ENCODE results near the gene ZBTB39.
"Not testable (repeated sequence)": the region's sequence is repeated elsewhere in the genome, so short reads cannot be mapped to it uniquely, and the experiment has no call there.

The ZBTB39 gene

GRCh38 chr12:56991319-56992246 is 14.8 kb downstream of the ZBTB39 start:
- no peaks in the 10 kb centered on the region for H3K36me3 ChIP-seq (ENCODE audit: control insufficient read depth, insufficient read depth, low read length)
- no peaks in the 10 kb centered on the region for H3K9me3 ChIP-seq (ENCODE audit: control insufficient read depth, low read length)
- no peak overlapping the region for H3K27ac ChIP-seq (ENCODE audit: insufficient read depth, low read depth, low read length, poor library complexity, severe bottlenecking)
- no peak overlapping the region for H3K4me3 ChIP-seq (ENCODE audit: insufficient read depth, low read depth, low read length)
- H3K4me1 ChIP-seq (ENCODE audit: control insufficient read depth, insufficient read depth, low read length), result no peaks in the 10 kb centered on the region
- H3K27me3 ChIP-seq (ENCODE audit: control insufficient read depth, insufficient read depth, low read length, poor library complexity, severe bottlenecking), result no peaks in the 10 kb centered on the region
- 92% methylated on average over 8 of the region's 8 CpGs for WGBS, 2 experiments

GRCh38 chr12:56990648-56991318 is 15.6 kb downstream of the ZBTB39 start:
- Histone ChIP-seq H3K27ac (ENCODE audit: insufficient read depth, low read depth, low read length, poor library complexity, severe bottlenecking) (no peak overlapping the region), H3K9me3 (ENCODE audit: control insufficient read depth, low read length) (no peaks in the 10 kb centered on the region), H3K4me3 (ENCODE audit: insufficient read depth, low read depth, low read length) (no peak overlapping the region), H3K27me3 (ENCODE audit: control insufficient read depth, insufficient read depth, low read length, poor library complexity, severe bottlenecking) (no peaks in the 10 kb centered on the region), H3K4me1 (ENCODE audit: control insufficient read depth, insufficient read depth, low read length) (no peaks in the 10 kb centered on the region), H3K36me3 (ENCODE audit: control insufficient read depth, insufficient read depth, low read length) (no peaks in the 10 kb centered on the region)
- WGBS, 2 experiments, result 87 to 89% methylated on average over 7 of the region's 7 CpGs

- no peak overlapping the region for H3K4me3 ChIP-seq (ENCODE audit: insufficient read depth, low read depth, low read length)
- WGBS, 2 experiments, result 94 to 99% methylated on average over 6 to 7 of the region's 7 CpGs
- H3K4me1 ChIP-seq (ENCODE audit: control insufficient read depth, insufficient read depth, low read length), result no peaks in the 10 kb centered on the region
- H3K27ac ChIP-seq (ENCODE audit: insufficient read depth, low read depth, low read length, poor library complexity, severe bottlenecking), result no peak overlapping the region
- H3K36me3 ChIP-seq (ENCODE audit: control insufficient read depth, insufficient read depth, low read length), result no peaks in the 10 kb centered on the region
- H3K9me3 ChIP-seq (ENCODE audit: control insufficient read depth, low read length), result no peaks in the 10 kb centered on the region
- H3K27me3 ChIP-seq (ENCODE audit: control insufficient read depth, insufficient read depth, low read length, poor library complexity, severe bottlenecking), result no peaks in the 10 kb centered on the region
These were observed 16.3 kb downstream of the ZBTB39 start for GRCh38 chr12:56989861-56990610.

GRCh38 chr12:56988207-56988739 is 18.1 kb downstream of the ZBTB39 start:
- H3K27me3 ChIP-seq (ENCODE audit: control insufficient read depth, insufficient read depth, low read length, poor library complexity, severe bottlenecking), result no peaks in the 10 kb centered on the region
- no peaks in the 10 kb centered on the region for H3K36me3 ChIP-seq (ENCODE audit: control insufficient read depth, insufficient read depth, low read length)
- H3K4me3 ChIP-seq (ENCODE audit: insufficient read depth, low read depth, low read length), result no peak overlapping the region
- no peaks in the 10 kb centered on the region for H3K4me1 ChIP-seq (ENCODE audit: control insufficient read depth, insufficient read depth, low read length)
- no peak overlapping the region for H3K27ac ChIP-seq (ENCODE audit: insufficient read depth, low read depth, low read length, poor library complexity, severe bottlenecking)
- 78 to 80% methylated on average over 5 of the region's 5 CpGs for WGBS, 2 experiments
- no peaks in the 10 kb centered on the region for H3K9me3 ChIP-seq (ENCODE audit: control insufficient read depth, low read length)

- no peaks in the 10 kb centered on the region for H3K36me3 ChIP-seq (ENCODE audit: control insufficient read depth, insufficient read depth, low read length)
- no peak overlapping the region for H3K4me3 ChIP-seq (ENCODE audit: insufficient read depth, low read depth, low read length)
- no peaks in the 10 kb centered on the region for H3K27me3 ChIP-seq (ENCODE audit: control insufficient read depth, insufficient read depth, low read length, poor library complexity, severe bottlenecking)
- no peaks in the 10 kb centered on the region for H3K9me3 ChIP-seq (ENCODE audit: control insufficient read depth, low read length)
- no peak overlapping the region for H3K27ac ChIP-seq (ENCODE audit: insufficient read depth, low read depth, low read length, poor library complexity, severe bottlenecking)
- no peaks in the 10 kb centered on the region for H3K4me1 ChIP-seq (ENCODE audit: control insufficient read depth, insufficient read depth, low read length)
- WGBS, 2 experiments, result 32 to 35% methylated on average over 11 of the region's 11 CpGs
These were observed 18.7 kb downstream of the ZBTB39 start for GRCh38 chr12:56987551-56988053.

GRCh38 chr12:56987011-56987410 is 19.3 kb downstream of the ZBTB39 start:
- Histone ChIP-seq H3K27ac (ENCODE audit: insufficient read depth, low read depth, low read length, poor library complexity, severe bottlenecking) (no peak overlapping the region), H3K27me3 (ENCODE audit: control insufficient read depth, insufficient read depth, low read length, poor library complexity, severe bottlenecking) (no peaks in the 10 kb centered on the region), H3K4me3 (ENCODE audit: insufficient read depth, low read depth, low read length) (no peak overlapping the region), H3K36me3 (ENCODE audit: control insufficient read depth, insufficient read depth, low read length) (no peaks in the 10 kb centered on the region), H3K4me1 (ENCODE audit: control insufficient read depth, insufficient read depth, low read length) (no peaks in the 10 kb centered on the region), H3K9me3 (ENCODE audit: control insufficient read depth, low read length) (no peaks in the 10 kb centered on the region)

GRCh38 chr12:56985714-56986113 is 20.6 kb downstream of the ZBTB39 start:
- WGBS, 2 experiments, result 74 to 85% methylated on average over 4 to 5 of the region's 6 CpGs
- H3K27me3 ChIP-seq (ENCODE audit: control insufficient read depth, insufficient read depth, low read length, poor library complexity, severe bottlenecking); H3K27ac ChIP-seq (ENCODE audit: insufficient read depth, low read depth, low read length, poor library complexity, severe bottlenecking); H3K36me3 ChIP-seq (ENCODE audit: control insufficient read depth, insufficient read depth, low read length); H3K9me3 ChIP-seq (ENCODE audit: control insufficient read depth, low read length); H3K4me1 ChIP-seq (ENCODE audit: control insufficient read depth, insufficient read depth, low read length); H3K4me3 ChIP-seq (ENCODE audit: insufficient read depth, low read depth, low read length): not testable (repeated sequence)

- Histone ChIP-seq H3K4me3 (ENCODE audit: insufficient read depth, low read depth, low read length) (no peak overlapping the region), H3K4me1 (ENCODE audit: control insufficient read depth, insufficient read depth, low read length) (no peaks in the 10 kb centered on the region)
- 95 to 96% methylated on average over 4 of the region's 4 CpGs for WGBS, 2 experiments
These were observed 23.0 kb downstream of the ZBTB39 start for GRCh38 chr12:56983386-56983785.

GRCh38 chr12:56982578-56983236 is 23.6 kb downstream of the ZBTB39 start:
- not testable (repeated sequence) for H3K4me1 ChIP-seq (ENCODE audit: control insufficient read depth, insufficient read depth, low read length); H3K4me3 ChIP-seq (ENCODE audit: insufficient read depth, low read depth, low read length); H3K27me3 ChIP-seq (ENCODE audit: control insufficient read depth, insufficient read depth, low read length, poor library complexity, severe bottlenecking); H3K9me3 ChIP-seq (ENCODE audit: control insufficient read depth, low read length); H3K36me3 ChIP-seq (ENCODE audit: control insufficient read depth, insufficient read depth, low read length); H3K27ac ChIP-seq (ENCODE audit: insufficient read depth, low read depth, low read length, poor library complexity, severe bottlenecking)
- 89 to 91% methylated on average over 3 of the region's 3 CpGs for WGBS, 2 experiments

More at GRCh38 chr12:56983386-56983785, 23.0 kb downstream of the ZBTB39 start:
- Histone ChIP-seq H3K9me3 (ENCODE audit: control insufficient read depth, low read length) (no peaks in the 10 kb centered on the region), H3K36me3 (ENCODE audit: control insufficient read depth, insufficient read depth, low read length) (no peaks in the 10 kb centered on the region), H3K27ac (ENCODE audit: insufficient read depth, low read depth, low read length, poor library complexity, severe bottlenecking) (no peak overlapping the region), H3K27me3 (ENCODE audit: control insufficient read depth, insufficient read depth, low read length, poor library complexity, severe bottlenecking) (no peaks in the 10 kb centered on the region)
